GM12878 (cell line): Measurements from ENCODE around the gene MEX3B. TPM values are rescaled to one million over a fixed set of nuclear protein-coding genes. Genes with fewer than 3 reads are reported as not detected.

ENCODE experiments used
- ATAC-seq: fragments of 200-7000 bp; cut with Tn5 transposase; 3 replicates; pipeline ENCODE4 v1.9.1; 2020; ENCODE audit warnings: mild to moderate bottlenecking, moderate library complexity
- BruUV-seq: library from RNA; stranded (reverse); fragments of 400-500 nt; replicated peaks from 2 replicates; lab custom pipeline; 2021; lab: Mats Ljungman, UMichigan
- CTCF ChIA-PET: fragments of 300-600 bp; sonication (Branson Sonifier 250); formaldehyde crosslinking; extraction: SDS; loops from one replicate; lab custom pipeline; 2021; ENCODE audit warnings: inconsistent platforms; lab: Yijun Ruan, JAX
- POLR2A ChIA-PET: fragments of 350-600 bp; formaldehyde crosslinking; extraction: SDS; loops from one replicate; lab custom pipeline; 2021; ENCODE audit warnings: inconsistent platforms; lab: Charles Lee
- RAD21 ChIA-PET: fragments of 300-600 bp; sonication (Branson Sonifier 250); formaldehyde crosslinking; loops from one replicate; lab custom pipeline; 2023; ENCODE audit warnings: antibody characterized with exemption; ENCODE audit not compliant: unreplicated experiment; lab: Charles Lee
- SMC1A ChIA-PET: fragments of 300-600 bp; sonication (Branson Sonifier 250); formaldehyde crosslinking; loops from one replicate; lab custom pipeline; 2023; ENCODE audit not compliant: unreplicated experiment, uncharacterized antibody; lab: Charles Lee
- DNase-seq: peaks from one replicate; pipeline ENCODE4 v3.0.0-alpha.2; 2011; ENCODE audit warnings: low read depth, low spot score
- FAIRE-seq: peaks from 3 replicates; lab custom pipeline; 2011; peaks lifted over from hg19 to GRCh38; lab: Jason Lieb, UNC
- H2AFZ ChIP-seq: 2 replicates; pipeline ENCODE4 v1.6.0; 2011; ENCODE audit warnings: low read depth, low read length, control low read depth; ENCODE audit not compliant: control insufficient read depth
- H3K27ac ChIP-seq: 2 replicates; pipeline ENCODE4 v1.5.1; 2011; ENCODE audit warnings: control low read depth; ENCODE audit not compliant: control insufficient read depth, insufficient read depth
- H3K27me3 ChIP-seq, 2 experiments: replicated peaks in 1 of 2; 2 replicates each; pipeline versions ENCODE4 v1.6.0 to v1.6.1; 2011; ENCODE audit warnings: low read length in 1 of 2; ENCODE audit not compliant: control insufficient read depth in 2 of 2, insufficient read depth in 2 of 2
- H3K36me3 ChIP-seq, 2 experiments: 2 replicates each; pipeline ENCODE4 v1.5.1; 2011; ENCODE audit warnings: low read length in 1 of 2; ENCODE audit not compliant: control insufficient read depth in 2 of 2, insufficient read depth in 2 of 2
- H3K4me1 ChIP-seq: 2 replicates; pipeline ENCODE4 v1.6.1; 2011; ENCODE audit warnings: mild to moderate bottlenecking, low read length, moderate library complexity, mixed read lengths; ENCODE audit not compliant: control insufficient read depth, insufficient read depth
- H3K4me2 ChIP-seq: 2 replicates; pipeline ENCODE4 v1.6.0; 2011; ENCODE audit warnings: control low read depth; ENCODE audit not compliant: control insufficient read depth, insufficient read depth
- H3K4me3 ChIP-seq: fragments of 200-600 bp; sonication (generic); 2 replicates; pipeline ENCODE4 v1.5.1; 2016
- H3K79me2 ChIP-seq: 2 replicates; pipeline ENCODE4 v1.6.0; 2011; ENCODE audit warnings: low read length; ENCODE audit not compliant: control insufficient read depth, insufficient read depth
- H3K9ac ChIP-seq: 2 replicates; pipeline ENCODE4 v1.8.0; 2011; ENCODE audit warnings: low read length, control low read depth, mixed read lengths; ENCODE audit not compliant: control insufficient read depth, insufficient read depth
- H3K9me3 ChIP-seq: replicated peaks from 3 replicates; pipeline ENCODE4 v1.5.1; 2011; ENCODE audit warnings: mild to moderate bottlenecking, low read length; ENCODE audit not compliant: control insufficient read depth, insufficient read depth
- H4K20me1 ChIP-seq: 2 replicates; pipeline ENCODE4 v1.6.0; 2011; ENCODE audit not compliant: control insufficient read depth, insufficient read depth
- JUNB ChIP-seq: IDR thresholded peaks from 2 replicates; pipeline ENCODE4 v1.6.1; 2016; ENCODE audit warnings: antibody characterized with exemption, mild to moderate bottlenecking
- SIN3A ChIP-seq: IDR thresholded peaks from 2 replicates; pipeline ENCODE4 v1.6.1; 2012; ENCODE audit warnings: low read depth, low read length, improper control_type of control experiment
- WGBS: methylation state at CpG from one replicate; pipeline ENCODE4 v1.1.6; 2016; ENCODE audit warnings: low lambda C conversion rate; ENCODE audit not compliant: insufficient replicate concordance, insufficient coverage; ENCODE audit errors: missing lambda C conversion rate; 5-methylcytosine and 5-hydroxymethylcytosine counted together
- in situ Hi-C: fragments of 300-500 bp; cut with MboI; formaldehyde crosslinking; loops from 9 replicates; pipeline ENCODE4 v1.14.3; 2018; ENCODE audit warnings: mixed read lengths
- intact Hi-C: fragments of 100-400 bp; cut with micrococcal nuclease; formaldehyde crosslinking; loops from one replicate; pipeline ENCODE4 v1.14.2; 2022; ENCODE audit not compliant: unreplicated experiment
- polyA plus RNA-seq, 11 experiments: library from polyadenylated mRNA; depleted of rRNA in 4 of 11; unstranded in 6 of 11; stranded (reverse) in 5 of 11; fragments of >200 nt; fragmentation: Nextera tagmentation in 4 of 11; fragmentation: Illumina TruSeq in 1 of 11; extraction: Ambion mirVana in 4 of 11; extraction: Trizol in 1 of 11; gene quantifications; 1 replicate in 1 of 11; 2 replicates in 10 of 11; pipeline versions ENCODE4 v1.2.1 to v1.2.3, GENCODE V29; 2011 to 2016; ENCODE audit warnings: inconsistent platforms in 2 of 11, missing spikeins in 2 of 11, low read depth in 1 of 11
- total RNA-seq, 4 experiments: library from RNA; depleted of rRNA in 3 of 4; stranded (reverse); fragments of >200 nt in 3 of 4; fragmentation: Illumina TruSeq in 1 of 4; extraction: Trizol in 1 of 4; gene quantifications; 2 replicates each; pipeline versions ENCODE4 v1.2.1 to v1.2.3, GENCODE V29; 2013 to 2021
- TF ChIP-seq, protein P1 (sequence below): IDR thresholded peaks from 2 replicates; pipeline ENCODE4 v1.6.1; 2012; ENCODE audit warnings: mild to moderate bottlenecking, low read depth, low read length
- TF ChIP-seq, protein P2 (sequence below): fragments of 450-650 bp; IDR thresholded peaks from 2 replicates; pipeline ENCODE4 v1.6.1; 2017; ENCODE audit warnings: borderline replicate concordance

Gene MEX3B
- total and polyA plus RNA-seq, 10 of the 15 experiments (the other 5 are each of a cell fraction or from before 2014, with no cell fraction given), result 0.02 to 1.3 (median 0.28) TPM

DNA sequence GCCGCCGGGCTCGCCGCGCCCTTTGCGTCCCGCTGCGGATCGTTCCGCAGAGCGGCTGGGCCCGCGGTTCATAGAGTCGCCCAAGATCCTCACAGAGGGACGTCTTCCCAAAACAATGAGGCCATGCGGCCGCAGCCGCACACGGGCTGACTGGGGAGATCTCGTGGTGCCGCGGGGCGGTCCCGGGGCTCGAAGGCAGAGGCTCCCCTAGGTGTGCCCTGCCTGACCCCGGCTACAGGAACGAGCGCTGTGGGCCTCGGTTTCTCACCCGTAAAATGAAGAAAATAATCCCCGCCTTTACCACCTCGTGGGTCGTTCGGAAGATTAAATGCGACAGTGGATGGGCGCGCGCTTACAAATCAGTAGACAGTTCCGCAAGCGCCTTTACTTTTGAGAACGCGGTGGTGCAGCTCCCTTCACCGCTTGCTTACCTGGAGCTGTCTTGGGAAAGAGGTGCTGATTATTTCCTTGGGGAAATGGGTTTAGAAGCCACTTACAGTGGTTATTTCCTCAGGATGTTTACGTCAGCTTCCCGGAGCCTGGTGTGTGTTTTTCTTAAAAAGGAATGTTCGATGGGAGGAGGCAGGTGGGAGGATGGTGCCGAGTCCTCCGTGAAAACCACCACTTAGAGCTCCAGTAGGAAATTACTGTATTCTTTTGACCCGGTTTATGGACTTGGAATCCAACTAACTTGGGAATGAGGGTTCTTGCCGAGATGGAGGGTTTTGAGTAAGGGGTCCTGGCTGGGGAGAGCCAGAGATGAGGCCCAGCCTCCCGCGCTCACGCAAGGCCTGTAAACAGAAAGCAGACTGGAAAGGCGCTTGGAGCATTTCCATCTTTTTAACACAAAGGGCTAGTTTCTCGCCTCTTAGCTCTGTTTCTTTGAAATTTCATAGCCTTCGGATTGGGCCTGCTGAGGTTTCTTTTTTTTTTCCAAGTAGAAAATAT, 1.9 kb upstream of the MEX3B start:
- ChIA-PET POLR2A (no interaction called here), RAD21 (no interaction called here), SMC1A (no interaction called here), CTCF (interaction anchor here (1.0 to 1.2 kb wide), 2 partner anchors 17 to 566 kb away, joined by 3 read pairs; no protein-coding TSS in a partner anchor)
- intact Hi-C loops, result loop anchor here (5.0 to 10.0 kb wide), 2 partner anchors 565 to 753 kb away; no protein-coding TSS in a partner anchor
- Histone ChIP-seq H3K27ac (no peak overlapping the region), H3K9ac (no peak overlapping the region), H3K4me1 (no peaks in the 10 kb centered on the region; the same call in 1 of the 2 replicates), H3K79me2 (no peaks in the 10 kb centered on the region), H3K4me2 (peak overlapping the region; percentile 99), H3K4me3 (peak overlapping the region; percentile 71; the same call in 1 of the 2 replicates), H3K36me3 (no peaks in the 10 kb centered on the region), H3K9me3 (no peaks in the 10 kb centered on the region; the same call in 2 of the 3 replicates), H3K27me3 (peaks cover 4 to 8% of the 10 kb centered on the region in 2 experiments; a peak in 3 of 4 replicates), H4K20me1 (no peaks in the 10 kb centered on the region), H2AFZ (peak overlapping the region; percentile 92)
- ATAC-seq, result no peak
- TF ChIP-seq JUNB (no peak), SIN3A (no peak)
- TF ChIP-seq, protein P1, sequence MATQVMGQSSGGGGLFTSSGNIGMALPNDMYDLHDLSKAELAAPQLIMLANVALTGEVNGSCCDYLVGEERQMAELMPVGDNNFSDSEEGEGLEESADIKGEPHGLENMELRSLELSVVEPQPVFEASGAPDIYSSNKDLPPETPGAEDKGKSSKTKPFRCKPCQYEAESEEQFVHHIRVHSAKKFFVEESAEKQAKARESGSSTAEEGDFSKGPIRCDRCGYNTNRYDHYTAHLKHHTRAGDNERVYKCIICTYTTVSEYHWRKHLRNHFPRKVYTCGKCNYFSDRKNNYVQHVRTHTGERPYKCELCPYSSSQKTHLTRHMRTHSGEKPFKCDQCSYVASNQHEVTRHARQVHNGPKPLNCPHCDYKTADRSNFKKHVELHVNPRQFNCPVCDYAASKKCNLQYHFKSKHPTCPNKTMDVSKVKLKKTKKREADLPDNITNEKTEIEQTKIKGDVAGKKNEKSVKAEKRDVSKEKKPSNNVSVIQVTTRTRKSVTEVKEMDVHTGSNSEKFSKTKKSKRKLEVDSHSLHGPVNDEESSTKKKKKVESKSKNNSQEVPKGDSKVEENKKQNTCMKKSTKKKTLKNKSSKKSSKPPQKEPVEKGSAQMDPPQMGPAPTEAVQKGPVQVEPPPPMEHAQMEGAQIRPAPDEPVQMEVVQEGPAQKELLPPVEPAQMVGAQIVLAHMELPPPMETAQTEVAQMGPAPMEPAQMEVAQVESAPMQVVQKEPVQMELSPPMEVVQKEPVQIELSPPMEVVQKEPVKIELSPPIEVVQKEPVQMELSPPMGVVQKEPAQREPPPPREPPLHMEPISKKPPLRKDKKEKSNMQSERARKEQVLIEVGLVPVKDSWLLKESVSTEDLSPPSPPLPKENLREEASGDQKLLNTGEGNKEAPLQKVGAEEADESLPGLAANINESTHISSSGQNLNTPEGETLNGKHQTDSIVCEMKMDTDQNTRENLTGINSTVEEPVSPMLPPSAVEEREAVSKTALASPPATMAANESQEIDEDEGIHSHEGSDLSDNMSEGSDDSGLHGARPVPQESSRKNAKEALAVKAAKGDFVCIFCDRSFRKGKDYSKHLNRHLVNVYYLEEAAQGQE, result peak; percentile 60; the same call in 1 of the 2 replicates
- TF ChIP-seq, protein P2, sequence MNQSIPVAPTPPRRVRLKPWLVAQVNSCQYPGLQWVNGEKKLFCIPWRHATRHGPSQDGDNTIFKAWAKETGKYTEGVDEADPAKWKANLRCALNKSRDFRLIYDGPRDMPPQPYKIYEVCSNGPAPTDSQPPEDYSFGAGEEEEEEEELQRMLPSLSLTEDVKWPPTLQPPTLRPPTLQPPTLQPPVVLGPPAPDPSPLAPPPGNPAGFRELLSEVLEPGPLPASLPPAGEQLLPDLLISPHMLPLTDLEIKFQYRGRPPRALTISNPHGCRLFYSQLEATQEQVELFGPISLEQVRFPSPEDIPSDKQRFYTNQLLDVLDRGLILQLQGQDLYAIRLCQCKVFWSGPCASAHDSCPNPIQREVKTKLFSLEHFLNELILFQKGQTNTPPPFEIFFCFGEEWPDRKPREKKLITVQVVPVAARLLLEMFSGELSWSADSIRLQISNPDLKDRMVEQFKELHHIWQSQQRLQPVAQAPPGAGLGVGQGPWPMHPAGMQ, result no peak
- in situ Hi-C loops, result loop anchor here (10.0 kb wide), 1 partner anchor 763 kb away; no protein-coding TSS in a partner anchor
- 21% methylated on average over 52 of the region's 56 CpGs for WGBS
- no peak for DNase-seq
- no TSS peak for BruUV-seq
- no peak for FAIRE-seq
